22Rv1 (cell line): ENCODE results near the gene SLC16A12.

Experiments used
- ZFX ChIP-seq: fragments of 450-650 bp; IDR thresholded peaks from 2 replicates; pipeline ENCODE4 v1.6.1; 2017; ENCODE audit warnings: antibody characterized with exemption, borderline replicate concordance
- TF ChIP-seq, protein P1 (sequence below): fragments of 450-650 bp; IDR thresholded peaks from 2 replicates; pipeline ENCODE4 v1.5.1; 2017; ENCODE audit warnings: mild to moderate bottlenecking

DNA sequence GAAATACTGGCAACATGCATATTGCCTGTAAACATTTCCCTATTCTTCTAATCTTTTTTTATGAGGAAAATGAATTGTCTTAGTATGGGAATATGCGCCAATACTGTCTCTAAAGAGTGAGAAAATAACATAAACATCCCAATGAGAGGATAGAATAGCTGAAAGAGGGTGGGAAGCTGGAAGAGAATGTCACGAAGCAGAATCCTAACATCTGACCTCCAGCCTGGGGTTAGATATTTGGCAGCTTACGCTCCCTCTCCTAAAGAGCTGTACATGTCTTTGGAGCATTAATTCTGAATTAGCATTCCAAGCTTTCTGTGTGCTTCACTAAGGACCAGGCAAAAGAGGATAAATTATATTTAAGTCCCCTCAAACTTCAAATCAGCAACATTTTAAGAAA lies 31.6 kb upstream of the SLC16A12 start:
- TF ChIP-seq, protein P1, sequence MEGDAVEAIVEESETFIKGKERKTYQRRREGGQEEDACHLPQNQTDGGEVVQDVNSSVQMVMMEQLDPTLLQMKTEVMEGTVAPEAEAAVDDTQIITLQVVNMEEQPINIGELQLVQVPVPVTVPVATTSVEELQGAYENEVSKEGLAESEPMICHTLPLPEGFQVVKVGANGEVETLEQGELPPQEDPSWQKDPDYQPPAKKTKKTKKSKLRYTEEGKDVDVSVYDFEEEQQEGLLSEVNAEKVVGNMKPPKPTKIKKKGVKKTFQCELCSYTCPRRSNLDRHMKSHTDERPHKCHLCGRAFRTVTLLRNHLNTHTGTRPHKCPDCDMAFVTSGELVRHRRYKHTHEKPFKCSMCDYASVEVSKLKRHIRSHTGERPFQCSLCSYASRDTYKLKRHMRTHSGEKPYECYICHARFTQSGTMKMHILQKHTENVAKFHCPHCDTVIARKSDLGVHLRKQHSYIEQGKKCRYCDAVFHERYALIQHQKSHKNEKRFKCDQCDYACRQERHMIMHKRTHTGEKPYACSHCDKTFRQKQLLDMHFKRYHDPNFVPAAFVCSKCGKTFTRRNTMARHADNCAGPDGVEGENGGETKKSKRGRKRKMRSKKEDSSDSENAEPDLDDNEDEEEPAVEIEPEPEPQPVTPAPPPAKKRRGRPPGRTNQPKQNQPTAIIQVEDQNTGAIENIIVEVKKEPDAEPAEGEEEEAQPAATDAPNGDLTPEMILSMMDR, result no peak
- TF ChIP-seq ZFX, result no peak
